WI38 (cell line): ENCODE data around the gene GATB.

Experiments used
- H3K4me3 ChIP-seq: 2 replicates; pipeline ENCODE4 v1.5.1; 2011; ENCODE audit warnings: low read depth, mild to moderate bottlenecking, control low read depth, low read length
- TF ChIP-seq, protein P1 (sequence below): IDR thresholded peaks from 2 replicates; pipeline ENCODE4 v1.5.1; 2012; ENCODE audit warnings: low read depth, mild to moderate bottlenecking, control low read depth, low read length

GATB gene

DNA sequence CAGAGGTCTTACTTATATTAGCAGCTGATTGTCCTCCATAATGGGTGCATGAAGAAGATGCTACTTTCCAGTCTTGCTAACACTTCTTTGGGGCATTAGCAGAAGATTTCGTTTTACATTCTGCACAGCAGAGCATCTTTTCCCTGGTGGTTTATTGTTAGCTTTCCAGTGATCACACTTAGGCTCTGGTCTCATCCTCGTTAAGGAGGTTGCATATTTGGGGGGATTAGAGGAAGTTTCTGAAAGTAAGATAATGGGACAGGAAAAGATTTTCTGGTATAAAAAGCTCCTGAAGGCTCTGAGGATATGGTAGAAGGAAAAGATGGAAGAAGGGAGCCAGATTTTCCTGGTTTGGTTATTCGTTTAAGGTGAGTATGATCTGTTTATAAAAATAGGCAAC is 134.1 kb downstream of the GATB start:
- TF ChIP-seq, protein P1, sequence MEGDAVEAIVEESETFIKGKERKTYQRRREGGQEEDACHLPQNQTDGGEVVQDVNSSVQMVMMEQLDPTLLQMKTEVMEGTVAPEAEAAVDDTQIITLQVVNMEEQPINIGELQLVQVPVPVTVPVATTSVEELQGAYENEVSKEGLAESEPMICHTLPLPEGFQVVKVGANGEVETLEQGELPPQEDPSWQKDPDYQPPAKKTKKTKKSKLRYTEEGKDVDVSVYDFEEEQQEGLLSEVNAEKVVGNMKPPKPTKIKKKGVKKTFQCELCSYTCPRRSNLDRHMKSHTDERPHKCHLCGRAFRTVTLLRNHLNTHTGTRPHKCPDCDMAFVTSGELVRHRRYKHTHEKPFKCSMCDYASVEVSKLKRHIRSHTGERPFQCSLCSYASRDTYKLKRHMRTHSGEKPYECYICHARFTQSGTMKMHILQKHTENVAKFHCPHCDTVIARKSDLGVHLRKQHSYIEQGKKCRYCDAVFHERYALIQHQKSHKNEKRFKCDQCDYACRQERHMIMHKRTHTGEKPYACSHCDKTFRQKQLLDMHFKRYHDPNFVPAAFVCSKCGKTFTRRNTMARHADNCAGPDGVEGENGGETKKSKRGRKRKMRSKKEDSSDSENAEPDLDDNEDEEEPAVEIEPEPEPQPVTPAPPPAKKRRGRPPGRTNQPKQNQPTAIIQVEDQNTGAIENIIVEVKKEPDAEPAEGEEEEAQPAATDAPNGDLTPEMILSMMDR: no peak
- no peak overlapping the region for H3K4me3 ChIP-seq

DNA sequence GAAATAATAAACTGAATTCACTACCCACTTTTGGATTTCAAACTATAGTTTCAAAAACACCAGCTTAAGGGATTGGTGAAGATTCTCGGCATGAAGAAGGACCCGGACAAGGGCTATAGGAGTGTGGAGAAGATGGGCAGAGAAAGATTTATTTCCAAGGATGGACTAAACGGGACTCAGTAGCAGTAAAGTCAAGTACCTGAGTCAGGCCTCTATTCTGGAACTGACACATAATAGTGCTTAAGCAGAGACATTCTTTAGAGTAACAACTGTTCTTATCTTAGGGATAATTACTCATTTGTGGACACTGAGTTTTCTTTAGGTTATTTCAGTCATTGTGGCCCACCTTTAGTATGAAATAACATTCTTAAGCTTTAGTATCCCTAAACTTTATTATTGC is 134.6 kb downstream of the GATB start:
- H3K4me3 ChIP-seq: no peak overlapping the region
- TF ChIP-seq, protein P1: no peak

DNA sequence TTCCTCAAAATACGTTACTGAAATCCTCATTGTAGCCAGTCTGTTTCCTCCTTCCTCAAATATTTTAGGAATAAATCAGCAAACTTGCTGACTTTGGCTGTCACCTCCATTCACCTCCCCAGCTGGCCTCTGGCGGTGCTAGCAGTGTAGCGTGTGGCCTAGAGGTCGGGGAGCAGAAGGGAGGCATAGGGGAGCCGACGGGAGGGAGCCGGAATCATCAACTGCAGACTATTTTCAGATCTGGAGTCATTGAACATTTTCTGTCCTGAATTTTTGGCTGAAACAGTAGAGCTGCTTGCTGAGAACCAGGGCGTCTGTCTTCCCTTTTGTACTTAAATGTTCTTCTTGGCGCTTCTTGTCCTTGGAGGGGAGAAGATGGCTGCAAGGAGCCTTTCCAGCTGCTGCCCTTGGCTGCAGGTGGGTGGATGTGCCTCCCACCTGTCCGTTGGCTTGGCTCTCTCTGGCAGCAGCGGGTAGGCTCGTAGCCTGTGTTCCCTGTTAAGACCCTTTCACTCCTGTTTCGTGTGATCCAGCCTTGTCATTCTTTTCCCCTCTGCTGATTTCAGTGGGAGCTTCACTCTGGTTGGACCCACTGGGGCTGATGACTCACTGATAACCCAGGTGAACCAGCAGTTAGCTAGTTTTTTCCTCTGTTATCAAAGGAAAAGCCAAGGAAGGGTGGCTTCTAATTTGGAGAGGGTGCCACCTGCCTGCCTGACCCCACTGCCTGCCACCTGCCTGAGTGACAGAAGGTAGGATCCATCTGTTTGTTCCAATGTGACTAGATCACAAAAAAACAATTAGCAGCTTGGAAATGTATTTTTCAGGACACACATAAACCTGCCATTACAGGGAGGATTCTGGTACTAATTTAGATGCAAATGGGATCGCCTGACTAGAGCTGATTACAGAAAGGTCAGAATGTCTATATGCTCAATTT is 135.9 kb downstream of the GATB start:
- TF ChIP-seq, protein P1: no peak
- H3K4me3 ChIP-seq: no peak overlapping the region
